Aorta (tissue), 5 donors: ENCODE measurements around the gene RBM15B. TPM values are rescaled to one million over a fixed set of nuclear protein-coding genes. Genes with fewer than 3 reads are reported as not detected.
A peak's percentile ranks its signal among the peaks of the same experiment; 100 is the strongest.

Experiments
- ATAC-seq: fragments of 200-7000 bp; cut with Tn5 transposase; one replicate; pipeline ENCODE4 v1.9.1; 2022; ENCODE audit warnings: moderate library complexity; ENCODE audit not compliant: low FRiP score
- DNase-seq, 2 donors: peaks; one replicate each; pipeline ENCODE4 v3.0.0-alpha.2; 2020
- H3K27ac ChIP-seq, 2 donors: one replicate each; pipeline ENCODE4 v1.5.1; 2013; ENCODE audit warnings: low read length in 2 of 2, mild to moderate bottlenecking in 2 of 2, moderate library complexity in 2 of 2, control low read depth in 1 of 2, inconsistent platforms in 1 of 2, low read depth in 1 of 2
- H3K27me3 ChIP-seq, 2 donors: one replicate each; pipeline ENCODE4 v1.6.1; 2013; ENCODE audit warnings: control low read depth in 1 of 2, low read length in 1 of 2, mild to moderate bottlenecking in 1 of 2, moderate library complexity in 1 of 2; ENCODE audit not compliant: insufficient read depth in 2 of 2, control insufficient read depth in 1 of 2
- H3K36me3 ChIP-seq, 2 donors: one replicate each; pipeline ENCODE4 v1.6.1; 2013; ENCODE audit warnings: control low read depth in 1 of 2, low read length in 1 of 2, mild to moderate bottlenecking in 1 of 2; ENCODE audit not compliant: insufficient read depth in 2 of 2, control insufficient read depth in 1 of 2
- H3K4me1 ChIP-seq, 2 donors: one replicate each; pipeline ENCODE4 v1.6.1; 2013; ENCODE audit warnings: low read length in 2 of 2, control low read depth in 1 of 2, mild to moderate bottlenecking in 1 of 2, moderate library complexity in 1 of 2; ENCODE audit not compliant: insufficient read depth in 2 of 2, control insufficient read depth in 1 of 2
- H3K4me3 ChIP-seq, 2 donors: one replicate each; pipeline ENCODE4 v1.5.1; 2013; ENCODE audit warnings: low read length in 2 of 2, control low read depth in 1 of 2, mild to moderate bottlenecking in 1 of 2
- H3K9me3 ChIP-seq: one replicate; pipeline ENCODE4 v1.6.1; 2013; ENCODE audit warnings: mild to moderate bottlenecking, low read length; ENCODE audit not compliant: control insufficient read depth
- WGBS, 2 donors: extraction: QIAGEN DNeasy Blood & Tissue Kit; methylation state at CpG; one replicate each; pipeline ENCODE4 v1.1.7; 2013; 5-methylcytosine and 5-hydroxymethylcytosine counted together
- intact Hi-C, 2 donors: fragments of 100-400 bp; cut with DNase I; formaldehyde crosslinking; loops; one replicate each; pipeline versions ENCODE4 v1.14.2 to v1.15.0; 2022
- polyA plus RNA-seq, 2 donors: library from polyadenylated mRNA; stranded (reverse); fragments of 200-250 nt; gene quantifications; one replicate each; pipeline ENCODE4 v1.2.3, GENCODE V29; 2013
- total RNA-seq, 2 donors: library from RNA; stranded (reverse); fragmentation: NEBNext Ultra II Directional; extraction: Animal tissue kit (Norgen Biotek cat#: 25700); gene quantifications; one replicate each; pipeline ENCODE4 v1.2.1, GENCODE V29; 2021
- donor health status: healthy with polysubstance abuse.
- donor health status: Bipolar disorder and iron deficiency.
- donor health status: DM: no; HTN: no; CAD: no.
- donor health status: DM: no; HTN: no; CAD: no.
- donor health status: DM: yes; HTN: yes; CAD: no.

RBM15B gene
- total and polyA plus RNA-seq, 4 donors, result 6.9 to 25.4 (median 16.2) TPM

DNA sequence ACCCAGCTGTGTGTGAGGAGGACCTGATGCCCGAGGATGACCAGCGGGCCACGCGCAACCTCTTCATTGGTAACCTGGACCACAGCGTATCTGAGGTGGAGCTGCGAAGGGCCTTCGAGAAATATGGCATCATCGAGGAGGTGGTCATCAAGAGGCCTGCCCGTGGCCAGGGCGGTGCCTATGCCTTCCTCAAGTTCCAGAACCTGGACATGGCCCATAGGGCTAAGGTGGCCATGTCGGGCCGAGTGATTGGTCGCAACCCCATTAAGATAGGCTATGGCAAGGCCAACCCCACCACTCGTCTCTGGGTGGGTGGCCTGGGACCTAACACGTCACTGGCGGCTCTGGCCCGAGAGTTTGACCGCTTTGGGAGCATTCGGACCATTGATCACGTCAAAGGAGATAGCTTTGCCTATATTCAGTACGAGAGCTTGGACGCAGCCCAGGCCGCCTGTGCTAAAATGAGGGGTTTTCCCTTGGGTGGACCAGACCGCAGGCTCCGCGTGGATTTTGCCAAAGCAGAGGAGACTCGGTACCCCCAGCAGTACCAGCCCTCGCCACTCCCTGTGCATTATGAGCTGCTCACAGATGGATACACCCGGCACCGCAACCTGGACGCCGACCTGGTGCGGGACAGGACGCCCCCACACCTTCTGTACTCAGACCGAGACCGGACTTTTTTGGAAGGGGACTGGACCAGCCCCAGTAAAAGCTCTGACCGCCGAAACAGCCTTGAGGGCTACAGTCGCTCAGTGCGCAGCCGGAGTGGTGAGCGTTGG is 1.5 kb downstream of the RBM15B start:
- peaks cover 3 to 4% of the 10 kb centered on the region in 2 donors for H3K36me3 ChIP-seq
- no peaks in the 10 kb centered on the region for H3K27me3 ChIP-seq
- H3K4me3 ChIP-seq, result peak overlapping the region in 1 of 2 donors; percentile 75
- H3K27ac ChIP-seq, result peak overlapping the region in 1 of 2 donors; percentile 6
- peaks cover 0 to 2% of the 10 kb centered on the region in 2 donors for H3K4me1 ChIP-seq
- peak in 1 of 2 donors; percentile 78 for DNase-seq
- WGBS, 2 donors, result 91 to 94% methylated on average over 42 of the region's 42 CpGs
- intact Hi-C loops, result loop anchor here (5.0 to 10.0 kb wide), 4 partner anchors 105 to 1038 kb away; partner anchors contain the start of genes CYB561D2 (in 1 of the 2), NPRL2 (in 1 of the 2), TEX264 (in 1 of the 2) and TMEM115 (in 1 of the 2)
- ATAC-seq, result no peak
- no peaks in the 10 kb centered on the region for H3K9me3 ChIP-seq

DNA sequence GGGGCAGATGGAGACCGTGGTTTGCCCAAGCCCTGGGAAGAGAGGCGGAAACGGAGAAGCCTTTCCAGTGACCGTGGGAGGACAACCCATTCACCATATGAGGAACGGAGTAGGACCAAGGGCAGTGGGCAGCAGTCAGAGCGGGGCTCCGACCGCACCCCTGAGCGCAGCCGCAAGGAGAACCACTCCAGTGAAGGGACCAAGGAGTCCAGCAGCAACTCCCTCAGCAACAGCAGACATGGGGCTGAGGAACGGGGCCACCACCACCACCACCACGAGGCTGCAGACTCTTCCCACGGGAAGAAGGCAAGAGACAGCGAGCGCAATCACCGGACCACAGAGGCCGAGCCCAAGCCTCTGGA is 2.0 kb downstream of the RBM15B start:
- Histone ChIP-seq H3K4me3 (no peak overlapping the region), H3K27me3 (no peaks in the 10 kb centered on the region), H3K4me1 (no peaks in the 10 kb centered on the region), H3K36me3 (peaks cover 3 to 4% of the 10 kb centered on the region in 2 donors), H3K9me3 (no peaks in the 10 kb centered on the region), H3K27ac (no peak overlapping the region)
- intact Hi-C loops, result loop anchor here (5.0 to 10.0 kb wide), 4 partner anchors 104 to 1038 kb away; partner anchors contain the start of genes CYB561D2 (in 1 of the 2), NPRL2 (in 1 of the 2), TEX264 (in 1 of the 2) and TMEM115 (in 1 of the 2)
- WGBS, 2 donors, result 95 to 97% methylated on average over 17 of the region's 17 CpGs
- peak in 1 of 2 donors; percentile 63 for DNase-seq
- ATAC-seq, result no peak

DNA sequence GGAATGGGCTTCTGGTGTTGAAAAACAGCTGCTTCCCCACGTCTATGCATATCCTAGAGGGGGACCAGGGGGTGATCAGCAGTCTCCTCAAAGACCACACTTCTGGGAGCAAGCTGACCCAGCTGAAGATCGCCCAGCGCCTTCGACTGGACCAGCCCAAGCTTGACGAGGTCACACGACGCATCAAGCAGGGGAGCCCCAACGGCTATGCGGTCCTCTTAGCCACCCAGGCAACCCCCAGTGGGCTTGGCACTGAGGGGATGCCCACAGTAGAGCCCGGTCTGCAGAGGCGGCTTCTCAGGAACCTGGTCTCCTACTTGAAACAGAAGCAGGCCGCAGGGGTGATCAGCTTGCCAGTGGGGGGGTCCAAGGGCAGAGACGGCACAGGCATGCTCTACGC is 2.5 kb downstream of the RBM15B start:
- Histone ChIP-seq H3K36me3 (peaks cover 3% of the 10 kb centered on the region in 2 donors), H3K9me3 (no peaks in the 10 kb centered on the region), H3K4me1 (no peaks in the 10 kb centered on the region), H3K27ac (no peak overlapping the region), H3K27me3 (no peaks in the 10 kb centered on the region), H3K4me3 (no peak overlapping the region)
- ATAC-seq (no peak), DNase-seq (peak in 1 of 2 donors; percentile 75)
- intact Hi-C loops, result loop anchor here (5.0 to 10.0 kb wide), 4 partner anchors 104 to 1039 kb away; partner anchors contain the start of genes CYB561D2 (in 1 of the 2), NPRL2 (in 1 of the 2), TEX264 (in 1 of the 2) and TMEM115 (in 1 of the 2)
- 91 to 95% methylated on average over 11 to 14 of the region's 14 CpGs for WGBS, 2 donors

DNA sequence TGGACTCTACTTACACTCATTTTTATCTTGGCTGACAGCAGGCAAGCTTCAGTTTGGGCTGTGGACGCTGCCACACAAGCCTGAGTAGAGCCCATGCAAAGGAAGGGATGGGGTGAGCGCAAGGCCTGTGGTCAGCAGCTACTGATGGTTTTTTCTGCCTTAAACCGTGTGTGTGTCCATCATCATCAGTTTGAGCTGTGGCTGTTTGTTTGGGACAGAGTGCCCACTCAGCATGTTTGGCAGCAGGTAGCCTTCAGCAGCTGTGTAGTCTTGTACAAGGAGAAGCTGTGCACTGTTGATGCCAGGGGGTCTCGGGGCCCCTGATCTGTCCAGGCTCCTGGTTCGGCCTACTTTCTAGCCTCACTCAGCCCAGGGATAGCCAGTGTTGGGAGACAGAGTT is 3.5 kb downstream of the RBM15B start:
- Histone ChIP-seq H3K36me3 (peaks cover 2 to 3% of the 10 kb centered on the region in 2 donors), H3K27ac (no peak overlapping the region), H3K27me3 (no peaks in the 10 kb centered on the region), H3K9me3 (no peaks in the 10 kb centered on the region), H3K4me1 (no peaks in the 10 kb centered on the region), H3K4me3 (no peak overlapping the region)
- DNase-seq, result peak in 1 of 2 donors; percentile 22
- 81 to 84% methylated on average over 5 of the region's 5 CpGs for WGBS, 2 donors
- intact Hi-C loops, result loop anchor here (5.0 to 10.0 kb wide), 4 partner anchors 103 to 1040 kb away; partner anchors contain the start of genes CYB561D2 (in 1 of the 2), NPRL2 (in 1 of the 2), TEX264 (in 1 of the 2) and TMEM115 (in 1 of the 2)
- ATAC-seq, result no peak

DNA sequence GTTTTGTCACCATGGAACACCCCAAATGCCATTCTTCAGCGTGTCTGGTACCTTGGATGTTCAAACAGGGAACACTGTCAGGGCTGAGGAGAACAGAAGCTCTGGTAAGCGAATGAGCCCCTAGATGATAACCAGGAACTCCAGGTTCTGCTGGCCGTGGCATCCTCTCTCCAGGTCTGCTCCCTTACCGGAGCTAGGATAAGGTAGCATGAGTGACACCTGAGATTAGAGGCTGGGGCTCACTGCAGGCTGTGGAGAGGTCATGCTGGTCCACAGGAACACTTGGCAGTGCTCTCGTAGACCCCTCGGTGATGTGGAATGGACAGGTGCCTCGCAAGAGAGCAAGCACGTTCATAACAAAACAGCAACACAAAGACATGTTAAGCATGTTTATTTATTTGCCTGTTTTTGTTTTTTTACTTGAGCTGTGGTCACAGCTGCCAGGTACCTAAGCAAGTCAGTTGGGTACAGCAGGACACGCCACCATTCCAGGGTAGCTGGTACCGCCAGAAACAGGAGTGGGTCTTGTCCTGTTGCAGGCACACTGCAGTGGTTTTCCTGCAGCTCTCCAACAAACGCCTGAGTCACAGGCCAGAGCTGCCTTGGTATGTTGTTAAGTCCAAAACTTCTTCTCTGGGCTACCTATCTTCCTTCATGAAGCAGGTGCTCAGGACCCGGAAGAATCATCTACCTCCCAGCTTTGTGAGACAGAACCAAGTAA is 4.6 kb downstream of the RBM15B start:
- peak in 1 of 2 donors; percentile 33 for DNase-seq
- no peaks in the 10 kb centered on the region for H3K9me3 ChIP-seq
- H3K4me1 ChIP-seq, result no peaks in the 10 kb centered on the region
- intact Hi-C loops, result loop anchor here (10.0 kb wide), 3 partner anchors 269 to 1041 kb away; partner anchors contain the start of genes CYB561D2 (in 1 of the 2), NPRL2 (in 1 of the 2), TEX264 (in 1 of the 2) and TMEM115 (in 1 of the 2)
- no peak overlapping the region for H3K4me3 ChIP-seq
- 71 to 73% methylated on average over 12 of the region's 12 CpGs for WGBS, 2 donors
- H3K36me3 ChIP-seq, result peaks cover 2 to 3% of the 10 kb centered on the region in 2 donors
- H3K27ac ChIP-seq, result no peak overlapping the region
- no peak for ATAC-seq
- H3K27me3 ChIP-seq, result no peaks in the 10 kb centered on the region

DNA sequence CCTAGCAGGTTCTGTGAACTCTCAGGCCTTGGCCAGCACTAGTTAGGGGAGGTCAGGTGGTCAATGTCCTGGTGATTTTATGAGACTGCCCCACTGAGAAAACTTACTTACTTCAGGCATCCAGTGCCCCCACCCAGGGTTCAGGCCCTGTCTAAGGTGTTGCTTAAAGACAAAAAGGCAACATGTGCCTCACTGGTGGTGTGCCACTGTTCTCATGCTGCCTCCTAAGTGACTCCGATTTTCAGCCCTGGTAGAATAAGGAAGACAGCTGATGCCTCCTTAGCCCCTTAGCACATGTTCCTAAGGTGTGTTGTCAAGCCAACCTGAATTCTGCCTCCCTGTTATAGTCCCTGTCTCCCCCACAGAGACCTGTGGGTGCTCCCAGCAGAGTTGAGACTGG is 5.3 kb downstream of the RBM15B start:
- 76 to 77% methylated on average over 1 of the region's 1 CpG for WGBS, 2 donors
- Histone ChIP-seq H3K4me1 (no peaks in the 10 kb centered on the region), H3K36me3 (peaks cover 2 to 3% of the 10 kb centered on the region in 2 donors), H3K4me3 (no peak overlapping the region), H3K27me3 (no peaks in the 10 kb centered on the region), H3K27ac (no peak overlapping the region), H3K9me3 (no peaks in the 10 kb centered on the region)
- no peak for ATAC-seq
- no peak for DNase-seq
- intact Hi-C loops, result loop anchor here (10.0 kb wide), 3 partner anchors 268 to 1042 kb away; partner anchors contain the start of genes CYB561D2 (in 1 of the 2), NPRL2 (in 1 of the 2), TEX264 (in 1 of the 2) and TMEM115 (in 1 of the 2)

DNA sequence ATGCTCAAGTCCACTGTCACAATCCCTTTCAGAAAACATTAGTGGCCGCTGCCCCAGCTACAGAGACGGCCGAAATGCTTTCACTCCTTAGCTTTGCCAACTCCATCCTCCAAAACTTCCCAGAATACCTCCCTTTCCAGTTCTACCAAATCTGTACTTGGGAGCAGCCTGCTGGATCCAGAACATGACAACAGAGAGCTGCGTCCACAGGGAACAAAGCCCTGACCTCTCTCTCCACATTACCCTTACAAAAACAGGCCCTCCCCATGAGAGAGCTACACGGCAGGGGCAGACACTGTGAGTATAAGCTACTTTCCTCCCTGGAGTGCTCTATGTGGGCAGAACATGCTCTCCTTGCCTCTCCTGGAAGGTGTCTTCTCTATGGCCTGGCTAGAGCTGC is 6.3 kb downstream of the RBM15B start:
- no peak overlapping the region for H3K27ac ChIP-seq
- H3K36me3 ChIP-seq, result peaks cover 2 to 3% of the 10 kb centered on the region in 2 donors
- ATAC-seq, result peak; percentile 30
- intact Hi-C loops, result loop anchor here (10.0 kb wide), 3 partner anchors 267 to 1043 kb away; partner anchors contain the start of genes CYB561D2 (in 1 of the 2), NPRL2 (in 1 of the 2), TEX264 (in 1 of the 2) and TMEM115 (in 1 of the 2)
- no peaks in the 10 kb centered on the region for H3K27me3 ChIP-seq
- no peaks in the 10 kb centered on the region for H3K9me3 ChIP-seq
- H3K4me1 ChIP-seq, result no peaks in the 10 kb centered on the region
- no peak for DNase-seq
- 21 to 26% methylated on average over 5 of the region's 5 CpGs for WGBS, 2 donors
- no peak overlapping the region for H3K4me3 ChIP-seq
